HEK293T (cell line): ENCODE measurements around the gene SPC25.

ENCODE experiments used
- ELF4 ChIP-seq: fragments of 450-650 bp; IDR thresholded peaks from 2 replicates; pipeline ENCODE4 v1.6.1; 2017; ENCODE audit warnings: antibody characterized with exemption
- FOXM1 ChIP-seq: fragments of 450-650 bp; IDR thresholded peaks from 2 replicates; pipeline ENCODE4 v1.6.1; 2017; ENCODE audit warnings: mild to moderate bottlenecking, borderline replicate concordance
- NFRKB ChIP-seq: fragments of 450-650 bp; IDR thresholded peaks from 2 replicates; pipeline ENCODE4 v1.6.1; 2016; ENCODE audit warnings: mild to moderate bottlenecking, moderate library complexity
- SP1 ChIP-seq: fragments of 450-650 bp; IDR thresholded peaks from 2 replicates; pipeline ENCODE4 v1.6.1; 2017
- TARDBP ChIP-seq: fragments of 450-650 bp; IDR thresholded peaks from 2 replicates; pipeline ENCODE4 v1.6.1; 2016

DNA sequence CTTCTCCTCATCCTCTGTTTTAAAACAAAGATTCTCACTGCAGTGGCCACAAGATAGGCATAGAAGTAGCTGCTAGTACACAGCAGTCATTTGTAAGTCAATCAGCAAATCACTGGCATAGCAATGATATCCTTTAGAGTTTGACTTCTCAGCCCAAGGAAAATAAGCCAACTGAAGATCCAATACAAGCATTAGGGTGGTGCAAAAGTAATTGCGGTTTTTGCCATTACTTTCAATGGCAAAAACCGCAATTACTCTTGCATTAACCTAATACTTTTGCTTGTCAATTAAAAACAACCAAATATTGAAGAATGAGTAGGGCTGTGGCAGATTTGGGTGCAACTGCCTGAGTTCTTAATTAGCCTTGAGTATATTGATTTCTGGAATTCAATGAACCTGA, 13.7 kb upstream of the SPC25 start:
- TF ChIP-seq FOXM1, result no peak
- TF ChIP-seq NFRKB, result no peak
- TF ChIP-seq SP1, result no peak
- peak; percentile 30; the same call in 1 of the 2 replicates for TF ChIP-seq ELF4
- TF ChIP-seq TARDBP, result no peak
